Activated B cell treated with CpG ODN at 0.5 μM for 24 hours (primary cell): ENCODE data around the gene SETD3. TPM values are rescaled to one million over a fixed set of nuclear protein-coding genes. Genes with fewer than 3 reads are reported as not detected.

Experiments used
- ATAC-seq: fragments of 200-7000 bp; cut with Tn5 transposase; one replicate; pipeline ENCODE4 v1.10.0; 2021; ENCODE audit warnings: low read depth, mild to moderate bottlenecking, moderate library complexity
- CTCF ChIA-PET: fragments of 350-600 bp; sonication (Branson Sonifier 250); formaldehyde crosslinking; loops from one replicate; lab custom pipeline; 2021; ENCODE audit warnings: antibody characterized with exemption; lab: Charles Lee
- POLR2A ChIA-PET: fragments of 350-600 bp; sonication (Branson Sonifier 250); formaldehyde crosslinking; loops from one replicate; lab custom pipeline; 2021; ENCODE audit warnings: antibody characterized with exemption; lab: Charles Lee
- DNase-seq: peaks from one replicate; pipeline ENCODE4 v3.0.0; 2022
- H3K27ac Mint-ChIP-seq: one replicate; pipeline ENCODE4 v1.8.0; 2020; ENCODE audit warnings: mixed read lengths
- H3K27me3 Mint-ChIP-seq: one replicate; pipeline ENCODE4 v1.8.0; 2021; ENCODE audit warnings: mixed read lengths
- H3K36me3 Mint-ChIP-seq: one replicate; pipeline ENCODE4 v1.8.0; 2021; ENCODE audit warnings: low read depth, mixed read lengths
- H3K4me1 Mint-ChIP-seq: one replicate; pipeline ENCODE4 v1.8.0; 2021; ENCODE audit warnings: mixed read lengths
- H3K4me3 Mint-ChIP-seq: one replicate; pipeline ENCODE4 v1.8.0; 2020; ENCODE audit warnings: mild to moderate bottlenecking, mixed read lengths
- H3K9me3 Mint-ChIP-seq: one replicate; pipeline ENCODE4 v1.8.0; 2020; ENCODE audit warnings: mixed read lengths
- CTCF ChIP-seq: fragments of 200-600 bp; IDR thresholded peaks from one replicate; pipeline ENCODE4 v1.8.0; 2022; ENCODE audit warnings: antibody characterized with exemption, mild to moderate bottlenecking
- intact Hi-C: fragments of 100-400 bp; cut with micrococcal nuclease; formaldehyde crosslinking; loops from one replicate; pipeline ENCODE4 v1.15.1; 2024
- total RNA-seq: library from RNA; stranded (reverse); gene quantifications from 2 replicates; pipeline ENCODE4 v1.2.3, GENCODE V29; 2022

SETD3 gene
- total RNA-seq, 1 donor from 2014 or later = 31.9 TPM

GRCh38 chr14:99480917-99481744 is 472 bp upstream of the SETD3 start, which contains the start of gene CCNK:
TSS of gene CCNK (plus strand) at chr14:99481409. CDS start at chr14:99492678, 11,269 bp downstream.
- ChIA-PET POLR2A (interaction anchor here (0.6 to 2.5 kb wide), 12 partner anchors 9 to 804 kb away, joined by 3 to 27 read pairs (median 3); partner anchors contain the start of genes CCDC85C and CYP46A1), CTCF (interaction anchor here (1.2 kb wide), 1 partner anchor 124 kb away, joined by 5 read pairs; no protein-coding TSS in a partner anchor)
- TF ChIP-seq CTCF = no peak
- ATAC-seq (peak; percentile 87), DNase-seq (peak; percentile 99)
- H3K4me3 Mint-ChIP-seq = peak within 1 kb of the TSS; percentile 97
- H3K27ac Mint-ChIP-seq = peak within 1 kb of the TSS; percentile 96
- H3K36me3 Mint-ChIP-seq = peaks cover 8% of the 10 kb centered on the region
- H3K9me3 Mint-ChIP-seq = no peaks in the 10 kb centered on the region
- intact Hi-C loops = loop anchor here (1.0 to 2.0 kb wide), 5 partner anchors 123 to 895 kb away; partner anchors contain the start of genes CCDC85C, CYP46A1 and WDR25
- peaks cover 59% of the 10 kb centered on the region for H3K4me1 Mint-ChIP-seq
- H3K27me3 Mint-ChIP-seq = no peaks in the 10 kb centered on the region

GRCh38 chr14:99479160-99479905 is 1.3 kb downstream of the SETD3 start:
- H3K4me3 Mint-ChIP-seq = peak overlapping the region; percentile 94
- no peak for TF ChIP-seq CTCF
- DNase-seq = no peak
- no peak for ATAC-seq
- ChIA-PET CTCF (no interaction called here), POLR2A (interaction anchor here (1.9 kb wide), 1 partner anchor 205 kb away, joined by 15 read pairs; the partner anchor contains the start of gene CYP46A1)
- peaks cover 8% of the 10 kb centered on the region for H3K36me3 Mint-ChIP-seq
- H3K27ac Mint-ChIP-seq = peak overlapping the region; percentile 82
- no peaks in the 10 kb centered on the region for H3K9me3 Mint-ChIP-seq
- intact Hi-C loops = no loop called here
- H3K27me3 Mint-ChIP-seq = no peaks in the 10 kb centered on the region
- peaks cover 52% of the 10 kb centered on the region for H3K4me1 Mint-ChIP-seq

GRCh38 chr14:99478128-99478527 is 2.5 kb downstream of the SETD3 start:
- Mint-ChIP-seq H3K27me3 (no peaks in the 10 kb centered on the region), H3K9me3 (no peaks in the 10 kb centered on the region), H3K4me3 (no peak overlapping the region), H3K36me3 (peaks cover 8% of the 10 kb centered on the region), H3K27ac (no peak overlapping the region), H3K4me1 (peaks cover 41% of the 10 kb centered on the region)
- CTCF ChIA-PET = no interaction called here
- no peak for TF ChIP-seq CTCF
- ATAC-seq (no peak), DNase-seq (no peak)
- POLR2A ChIA-PET = no interaction called here
- intact Hi-C loops = no loop called here

GRCh38 chr14:99476864-99477263 is 3.8 kb downstream of the SETD3 start:
- Mint-ChIP-seq H3K4me1 (peaks cover 28% of the 10 kb centered on the region), H3K27me3 (no peaks in the 10 kb centered on the region), H3K27ac (no peak overlapping the region), H3K36me3 (peaks cover 8% of the 10 kb centered on the region), H3K9me3 (no peaks in the 10 kb centered on the region), H3K4me3 (no peak overlapping the region)
- DNase-seq (no peak), ATAC-seq (no peak)
- ChIA-PET POLR2A (no interaction called here), CTCF (no interaction called here)
- intact Hi-C loops = no loop called here
- TF ChIP-seq CTCF = no peak

- DNase-seq (no peak), ATAC-seq (no peak)
- Mint-ChIP-seq H3K27ac (no peak overlapping the region), H3K9me3 (no peaks in the 10 kb centered on the region), H3K27me3 (no peaks in the 10 kb centered on the region), H3K36me3 (peaks cover 2% of the 10 kb centered on the region), H3K4me1 (peaks cover 26% of the 10 kb centered on the region), H3K4me3 (no peak overlapping the region)
- ChIA-PET CTCF (no interaction called here), POLR2A (no interaction called here)
- intact Hi-C loops = no loop called here
- TF ChIP-seq CTCF = no peak
Measured at GRCh38 chr14:99475660-99476059, 5.0 kb downstream of the SETD3 start.
